Endothelial cell (in vitro differentiated cells): ENCODE data around the gene RNF111. TPM values are rescaled to one million over a fixed set of nuclear protein-coding genes. Genes with fewer than 3 reads are reported as not detected.

Experiments
- DNase-seq: peaks from one replicate; pipeline ENCODE4 v3.0.0; 2021; ENCODE audit warnings: low spot score
- H3K27ac Mint-ChIP-seq: one replicate; pipeline ENCODE4 v1.8.0; 2021; ENCODE audit warnings: mixed read lengths, inconsistent platforms; ENCODE audit not compliant: unreplicated experiment
- H3K27me3 Mint-ChIP-seq: one replicate; pipeline ENCODE4 v1.8.0; 2021; ENCODE audit warnings: mild to moderate bottlenecking, moderate library complexity, mixed read lengths, inconsistent platforms; ENCODE audit not compliant: unreplicated experiment
- H3K36me3 Mint-ChIP-seq: one replicate; pipeline ENCODE4 v1.8.0; 2021; ENCODE audit warnings: mild to moderate bottlenecking, low read depth, mixed read lengths, inconsistent platforms; ENCODE audit not compliant: unreplicated experiment
- H3K4me1 Mint-ChIP-seq: one replicate; pipeline ENCODE4 v1.8.0; 2021; ENCODE audit warnings: mild to moderate bottlenecking, mixed read lengths, inconsistent platforms; ENCODE audit not compliant: unreplicated experiment
- H3K4me3 Mint-ChIP-seq: one replicate; pipeline ENCODE4 v1.8.0; 2021; ENCODE audit warnings: mild to moderate bottlenecking, mixed read lengths, inconsistent platforms; ENCODE audit not compliant: unreplicated experiment
- H3K9me3 Mint-ChIP-seq: one replicate; pipeline ENCODE4 v1.8.0; 2021; ENCODE audit warnings: mixed read lengths, inconsistent platforms; ENCODE audit not compliant: unreplicated experiment
- total RNA-seq: library from RNA; stranded (reverse); fragmentation: NEBNext Ultra II Directional; extraction: Animal tissue kit (Norgen Biotek cat#: 25700); gene quantifications from one replicate; pipeline ENCODE4 v1.2.1, GENCODE V29; 2021; ENCODE audit not compliant: unreplicated experiment
- TF ChIP-seq, protein P1 (sequence below): fragments of 200-600 bp; sonication (generic); IDR thresholded peaks from one replicate; pipeline ENCODE4 v1.5.0; 2021; ENCODE audit warnings: antibody characterized with exemption; ENCODE audit not compliant: unreplicated experiment

RNF111 gene
- total RNA-seq, 1 donor from 2014 or later: 53.4 TPM

- H3K27me3 Mint-ChIP-seq: peaks cover 5% of the 10 kb centered on the region
- H3K27ac Mint-ChIP-seq: no peak overlapping the region
These were observed 4.2 kb upstream of the RNF111 start for GRCh38 chr15:58983261-58983660.

DNA sequence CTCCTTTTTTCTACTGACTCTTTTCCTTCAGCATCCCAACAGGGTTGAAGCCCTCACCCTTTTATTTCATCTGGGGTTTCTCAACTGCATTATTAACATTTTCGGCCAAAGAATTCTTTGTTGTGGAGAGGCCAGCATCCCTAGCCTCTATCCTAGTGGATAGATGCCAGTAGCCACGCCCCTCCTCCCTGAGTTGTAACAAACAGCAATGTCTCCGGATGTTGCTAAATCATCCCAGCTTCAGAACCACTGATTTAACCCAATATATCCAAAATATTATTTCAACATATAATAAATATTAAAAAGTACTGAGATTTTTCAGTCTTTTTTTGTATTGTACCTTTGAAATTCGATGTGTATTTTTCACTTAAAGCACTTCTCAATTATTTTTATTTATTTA is 2.0 kb upstream of the RNF111 start:
- Mint-ChIP-seq H3K27me3 (peaks cover 8% of the 10 kb centered on the region), H3K4me1 (peaks cover 28% of the 10 kb centered on the region), H3K9me3 (no peaks in the 10 kb centered on the region), H3K27ac (no peak overlapping the region), H3K36me3 (peaks cover 6% of the 10 kb centered on the region), H3K4me3 (no peak overlapping the region)
- TF ChIP-seq, protein P1, sequence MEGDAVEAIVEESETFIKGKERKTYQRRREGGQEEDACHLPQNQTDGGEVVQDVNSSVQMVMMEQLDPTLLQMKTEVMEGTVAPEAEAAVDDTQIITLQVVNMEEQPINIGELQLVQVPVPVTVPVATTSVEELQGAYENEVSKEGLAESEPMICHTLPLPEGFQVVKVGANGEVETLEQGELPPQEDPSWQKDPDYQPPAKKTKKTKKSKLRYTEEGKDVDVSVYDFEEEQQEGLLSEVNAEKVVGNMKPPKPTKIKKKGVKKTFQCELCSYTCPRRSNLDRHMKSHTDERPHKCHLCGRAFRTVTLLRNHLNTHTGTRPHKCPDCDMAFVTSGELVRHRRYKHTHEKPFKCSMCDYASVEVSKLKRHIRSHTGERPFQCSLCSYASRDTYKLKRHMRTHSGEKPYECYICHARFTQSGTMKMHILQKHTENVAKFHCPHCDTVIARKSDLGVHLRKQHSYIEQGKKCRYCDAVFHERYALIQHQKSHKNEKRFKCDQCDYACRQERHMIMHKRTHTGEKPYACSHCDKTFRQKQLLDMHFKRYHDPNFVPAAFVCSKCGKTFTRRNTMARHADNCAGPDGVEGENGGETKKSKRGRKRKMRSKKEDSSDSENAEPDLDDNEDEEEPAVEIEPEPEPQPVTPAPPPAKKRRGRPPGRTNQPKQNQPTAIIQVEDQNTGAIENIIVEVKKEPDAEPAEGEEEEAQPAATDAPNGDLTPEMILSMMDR: no peak
- DNase-seq: no peak

More at GRCh38 chr15:58983261-58983660, 4.2 kb upstream of the RNF111 start:
- TF ChIP-seq, protein P1: no peak
- no peak overlapping the region for H3K4me3 Mint-ChIP-seq
- peaks cover 3% of the 10 kb centered on the region for H3K36me3 Mint-ChIP-seq
- H3K4me1 Mint-ChIP-seq: peaks cover 10% of the 10 kb centered on the region
- no peak for DNase-seq
- H3K9me3 Mint-ChIP-seq: no peaks in the 10 kb centered on the region

- TF ChIP-seq, protein P1: no peak
- Mint-ChIP-seq H3K27ac (peak overlapping the region; percentile 93), H3K27me3 (peaks cover 8% of the 10 kb centered on the region), H3K9me3 (no peaks in the 10 kb centered on the region), H3K4me1 (peaks cover 28% of the 10 kb centered on the region), H3K4me3 (peak overlapping the region; percentile 98), H3K36me3 (peaks cover 6% of the 10 kb centered on the region)
- no peak for DNase-seq
These were observed 427 bp upstream of the RNF111 start for GRCh38 chr15:58987036-58987435.

- H3K4me3 Mint-ChIP-seq: peak overlapping the region; percentile 98
These were observed 733 bp downstream of the RNF111 start for GRCh38 chr15:58988006-58988785.

GRCh38 chr15:58992181-58992580 is 4.7 kb downstream of the RNF111 start:
- Mint-ChIP-seq H3K9me3 (no peaks in the 10 kb centered on the region), H3K4me3 (no peak overlapping the region), H3K27ac (no peak overlapping the region), H3K36me3 (peaks cover 14% of the 10 kb centered on the region), H3K27me3 (peaks cover 7% of the 10 kb centered on the region), H3K4me1 (peaks cover 31% of the 10 kb centered on the region)
- TF ChIP-seq, protein P1: no peak
- no peak for DNase-seq

More at GRCh38 chr15:58988006-58988785, 733 bp downstream of the RNF111 start:
- H3K27ac Mint-ChIP-seq: peak overlapping the region; percentile 95
- peaks cover 6% of the 10 kb centered on the region for H3K36me3 Mint-ChIP-seq
- peak; percentile 77 for DNase-seq
- H3K27me3 Mint-ChIP-seq: peaks cover 8% of the 10 kb centered on the region
- TF ChIP-seq, protein P1: no peak
- peaks cover 28% of the 10 kb centered on the region for H3K4me1 Mint-ChIP-seq
- H3K9me3 Mint-ChIP-seq: no peaks in the 10 kb centered on the region
